HG03095 (cell line): ENCODE measurements around the gene TPPP.
"Not testable (repeated sequence)": the region's sequence is repeated elsewhere in the genome, so short reads cannot be mapped to it uniquely, and the experiment has no call there.

Source experiments
- ATAC-seq: cut with Tn5 transposase; IDR thresholded peaks from one replicate; pipeline ENCODE4 v1.9.1; 2021; ENCODE audit warnings: moderate library complexity; ENCODE audit not compliant: unreplicated experiment

The TPPP gene

DNA sequence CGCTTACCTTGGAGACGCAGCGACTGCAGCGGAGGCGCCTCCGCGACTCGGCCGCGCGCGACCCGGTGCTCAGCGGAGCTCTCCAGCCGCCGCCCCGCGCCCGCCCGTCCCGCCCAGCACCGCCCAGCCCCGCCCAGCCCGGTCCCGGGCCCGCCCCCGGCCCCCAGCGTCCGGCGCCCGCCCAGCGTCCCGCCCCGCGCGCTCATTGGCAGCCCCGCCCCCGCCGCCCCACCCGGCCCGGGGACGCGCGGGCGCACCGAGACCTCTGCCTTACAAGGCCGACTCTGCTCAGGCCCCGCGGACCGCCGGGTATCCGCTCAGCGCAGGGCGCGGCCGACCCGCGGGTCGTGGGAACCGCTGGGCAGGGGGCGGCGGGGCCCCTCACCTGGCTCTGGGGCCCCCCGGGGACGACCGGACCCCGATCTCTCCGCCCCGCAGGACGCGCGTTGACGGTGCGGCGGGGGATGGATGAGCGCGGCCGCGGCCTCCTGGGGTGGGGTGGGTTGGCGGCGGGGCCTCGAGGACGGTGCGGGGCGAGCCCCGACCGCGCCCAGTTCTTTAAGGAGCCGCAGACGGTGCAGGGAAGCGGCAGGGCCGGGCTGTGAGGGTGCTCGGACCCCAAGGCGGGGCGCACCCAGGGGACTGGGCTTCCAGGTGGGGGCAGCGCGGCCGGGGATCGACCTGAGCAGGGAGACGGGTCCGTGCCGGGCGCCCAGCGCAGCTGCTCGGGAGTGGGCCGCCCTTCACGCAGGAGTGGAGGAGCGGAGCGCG is at the start of gene TPPP:
TSS of gene TPPP (minus strand) at position 82 of the 771 bp plus-strand sequence. CDS start 15,292 bp downstream, outside the sequence.
- peak; percentile 74 for ATAC-seq

- ATAC-seq, result not testable (repeated sequence)
Observed at GRCh38 chr5:742276-742675, 49.1 kb upstream of the TPPP start.

- not testable (repeated sequence) for ATAC-seq
Observed at GRCh38 chr5:734145-734544, 41.0 kb upstream of the TPPP start.

- ATAC-seq, result not testable (repeated sequence)
Observed at GRCh38 chr5:732754-733454, 39.8 kb upstream of the TPPP start.

DNA sequence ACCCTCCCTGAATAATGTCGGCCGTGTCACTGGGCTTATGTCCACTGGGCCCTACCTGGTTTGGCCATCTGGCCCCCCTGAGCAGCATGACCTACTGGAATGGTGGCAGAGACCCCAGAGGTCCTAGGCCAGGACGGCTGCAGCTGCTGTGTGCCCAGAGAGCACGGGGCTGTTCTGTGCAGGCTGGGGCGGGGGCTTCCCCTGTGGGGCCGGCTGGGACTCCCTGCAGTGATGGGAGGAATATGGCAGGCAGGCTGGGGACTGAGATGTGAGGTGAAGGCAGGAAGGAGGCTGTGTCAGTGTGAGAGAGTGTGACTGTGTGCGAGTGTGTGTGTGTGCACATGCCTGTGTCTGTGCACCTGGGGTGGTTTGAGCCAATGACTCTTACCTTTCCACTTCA is 36.1 kb upstream of the TPPP start:
- ATAC-seq, result not testable (repeated sequence)

DNA sequence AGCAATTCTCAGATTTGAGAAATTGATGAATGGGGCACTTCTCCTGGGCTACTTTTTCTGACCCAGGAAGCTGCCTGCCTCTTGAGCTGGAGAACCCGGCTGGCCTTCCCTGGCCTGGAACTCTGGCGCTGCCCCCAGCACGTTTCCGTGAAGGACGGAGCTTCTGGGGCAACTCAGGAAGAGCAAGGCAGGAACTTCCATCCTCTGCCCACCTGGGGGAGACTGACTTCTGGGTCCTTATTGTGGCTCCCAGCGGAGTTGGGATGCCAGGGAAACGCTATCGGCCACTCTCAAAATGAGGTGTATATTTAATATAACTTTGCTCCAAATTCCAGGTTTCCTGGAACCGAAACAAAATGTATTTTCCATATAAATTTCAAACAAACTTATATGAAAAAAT is 33.9 kb upstream of the TPPP start:
- not testable (repeated sequence) for ATAC-seq

DNA sequence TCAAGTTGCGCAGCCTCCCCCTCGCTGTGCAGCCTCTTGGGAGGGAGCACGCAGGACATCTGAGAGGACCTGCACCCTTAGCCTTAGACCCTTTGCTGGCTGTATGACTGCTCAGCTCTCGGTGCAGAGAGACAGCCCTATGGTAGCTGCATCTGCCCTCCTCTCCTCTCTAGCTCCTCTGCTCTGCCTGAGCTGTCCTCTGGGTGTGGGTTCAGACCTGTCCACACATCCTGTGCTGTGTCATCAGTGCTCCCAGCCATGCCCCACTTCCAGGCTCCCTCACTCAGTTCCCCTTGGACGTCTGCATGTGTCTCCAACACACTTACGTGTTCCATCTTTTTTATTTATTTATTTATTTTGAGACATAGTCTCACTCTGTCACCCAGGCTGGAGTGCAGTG is 30.7 kb upstream of the TPPP start:
- not testable (repeated sequence) for ATAC-seq

- not testable (repeated sequence) for ATAC-seq
Observed at GRCh38 chr5:723309-723708, 30.2 kb upstream of the TPPP start.

- ATAC-seq, result not testable (repeated sequence)
Observed at GRCh38 chr5:719379-719778, 26.2 kb upstream of the TPPP start.

DNA sequence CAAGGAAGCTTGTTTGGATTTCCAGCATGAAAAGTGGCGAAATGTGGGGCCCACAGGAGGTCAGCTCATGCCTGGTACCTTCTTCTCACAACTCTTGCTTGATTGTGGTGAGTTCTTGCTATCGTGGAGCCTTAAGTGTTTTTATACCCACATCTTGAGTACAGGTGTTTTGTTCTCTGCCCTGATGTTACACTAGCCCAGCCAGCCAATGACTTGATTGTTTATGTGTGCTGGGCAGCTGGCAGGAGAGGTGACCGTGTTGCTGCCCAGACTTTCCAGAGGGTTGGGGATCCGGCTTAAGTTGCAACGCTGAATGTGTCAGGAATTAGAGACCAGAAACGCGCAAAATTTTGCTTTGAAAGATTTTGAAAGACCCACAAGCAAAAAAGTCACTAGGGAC is 24.0 kb upstream of the TPPP start:
- ATAC-seq, result no peak

DNA sequence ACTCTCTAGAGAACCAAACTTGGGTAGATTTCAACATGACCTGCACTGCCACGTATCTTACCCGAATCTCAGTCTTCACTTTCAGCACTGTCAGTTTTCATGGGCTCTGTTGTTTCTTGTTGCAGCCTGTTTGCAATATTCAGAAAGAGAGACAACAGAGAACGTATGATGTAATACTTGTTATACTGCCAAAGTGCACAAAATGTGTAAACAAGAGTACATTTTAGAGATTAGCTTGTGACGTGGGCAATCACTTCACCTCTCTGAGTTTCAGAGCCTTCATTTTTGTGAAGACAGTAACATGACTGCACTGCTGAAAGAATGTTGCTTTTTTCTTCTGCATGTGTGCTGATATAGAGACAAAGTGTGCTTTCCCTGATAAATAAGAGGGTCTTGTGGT is 23.6 kb upstream of the TPPP start:
- ATAC-seq, result not testable (repeated sequence)

DNA sequence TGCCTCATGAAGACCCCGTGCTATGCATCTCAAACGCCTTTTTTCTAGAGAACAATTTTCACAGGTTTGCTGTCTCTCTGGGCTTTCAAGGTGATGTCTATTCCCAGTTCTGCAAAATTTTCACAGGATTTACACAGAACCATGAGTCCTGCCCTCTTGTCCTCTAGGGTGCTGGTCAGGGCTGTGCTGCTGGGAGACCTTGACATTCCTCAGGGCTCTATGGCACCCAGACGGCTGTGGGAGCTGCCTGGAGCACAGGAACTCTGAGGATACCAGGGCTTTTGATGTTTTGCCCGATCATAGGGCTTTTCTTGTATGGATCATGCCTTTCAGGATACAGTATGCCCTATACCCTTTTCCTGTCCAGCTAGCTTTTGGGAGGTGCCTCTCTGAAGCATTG is 22.5 kb upstream of the TPPP start:
- ATAC-seq, result not testable (repeated sequence)

DNA sequence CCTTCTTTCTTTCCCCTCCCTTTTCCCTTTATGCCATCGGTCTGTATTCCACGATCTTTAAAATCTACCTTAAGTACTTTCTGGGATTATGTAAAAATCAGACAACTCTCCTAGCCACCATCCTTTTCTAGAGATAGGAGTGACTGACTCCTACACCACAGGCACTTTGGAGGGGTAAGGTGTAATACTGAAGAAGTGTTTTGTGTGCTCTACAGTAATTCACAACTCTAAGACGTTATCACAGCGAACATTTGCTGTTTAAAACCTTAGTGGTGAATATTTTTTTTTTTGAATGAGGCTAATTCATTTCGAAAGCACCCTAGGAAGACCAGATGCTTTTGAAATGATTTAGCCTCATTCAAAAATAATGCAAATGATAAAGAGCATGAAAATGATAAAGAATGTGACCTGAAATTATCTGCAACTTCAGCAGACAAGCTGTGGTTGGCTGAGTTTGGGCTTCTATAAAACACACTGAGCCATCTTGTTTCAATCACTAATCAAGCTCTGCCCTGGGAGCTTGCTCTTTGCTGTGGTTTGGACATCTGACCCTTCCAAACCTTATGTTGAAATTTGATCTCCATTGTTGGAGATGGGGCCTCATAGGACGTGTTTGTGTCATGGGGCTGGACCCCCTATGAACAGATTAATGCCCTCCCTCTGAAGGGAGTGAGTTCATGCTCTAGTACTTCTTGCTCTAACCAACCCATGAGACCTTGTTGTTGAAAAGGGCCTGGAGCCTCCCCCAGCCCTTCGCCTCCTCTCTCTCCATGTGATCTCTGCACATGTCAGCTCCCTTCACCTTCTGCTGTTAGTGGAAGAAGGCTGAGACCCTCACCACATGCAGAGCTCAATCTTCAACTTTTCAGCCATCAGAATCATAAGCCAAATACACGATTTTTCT is 21.3 kb upstream of the TPPP start:
- not testable (repeated sequence) for ATAC-seq

DNA sequence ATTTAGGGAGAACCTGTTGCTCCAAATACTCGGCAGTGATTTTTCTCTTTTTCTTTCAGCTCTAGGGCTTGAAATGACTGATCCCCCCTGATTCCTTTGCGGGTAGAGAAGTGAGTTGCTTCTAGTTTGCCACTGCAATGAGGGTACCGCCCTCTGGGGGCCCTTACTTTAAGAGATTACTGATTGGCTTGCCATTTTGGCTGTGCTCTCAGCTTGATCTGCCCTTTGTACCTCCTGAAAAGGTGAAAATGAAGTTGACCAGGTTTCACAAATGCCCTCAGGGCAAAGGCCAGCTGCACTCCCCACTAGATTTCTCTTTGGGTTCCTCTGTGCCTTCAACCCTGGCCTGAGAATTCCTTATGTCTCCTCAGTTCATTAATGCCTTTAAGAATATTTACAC is 20.5 kb upstream of the TPPP start:
- ATAC-seq, result not testable (repeated sequence)

DNA sequence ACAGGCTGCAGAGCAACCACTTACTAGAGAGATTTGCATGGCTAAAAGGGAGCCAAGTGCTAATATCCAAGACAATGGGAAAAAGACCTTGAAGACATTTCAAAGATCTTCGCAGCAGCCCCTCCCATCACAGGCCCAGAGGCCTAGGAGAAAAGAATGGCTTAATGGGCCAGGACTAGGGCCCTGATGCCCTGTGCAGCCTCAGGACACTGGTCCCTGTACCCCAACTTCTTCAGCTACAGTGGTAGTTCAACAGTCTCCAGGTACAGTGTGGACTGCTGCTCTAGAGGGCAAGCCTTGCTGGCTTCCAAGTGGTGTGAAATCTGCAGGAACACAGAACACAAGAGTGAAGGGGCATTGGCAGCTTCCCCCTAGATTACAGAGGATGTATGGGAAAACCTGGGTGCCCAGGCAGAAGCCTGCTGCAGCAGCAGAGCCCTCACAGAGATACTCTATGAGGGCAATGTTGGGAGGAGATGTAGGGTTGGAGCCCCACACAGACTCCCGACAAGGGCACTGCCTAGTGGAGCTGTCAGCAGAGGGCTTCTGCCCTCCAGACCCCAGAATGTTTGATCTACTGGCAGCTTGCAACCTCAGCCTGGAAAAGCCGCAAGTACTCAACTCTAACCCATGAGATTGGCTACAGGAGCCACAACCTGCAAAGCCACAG is 15.8 kb upstream of the TPPP start:
- not testable (repeated sequence) for ATAC-seq

DNA sequence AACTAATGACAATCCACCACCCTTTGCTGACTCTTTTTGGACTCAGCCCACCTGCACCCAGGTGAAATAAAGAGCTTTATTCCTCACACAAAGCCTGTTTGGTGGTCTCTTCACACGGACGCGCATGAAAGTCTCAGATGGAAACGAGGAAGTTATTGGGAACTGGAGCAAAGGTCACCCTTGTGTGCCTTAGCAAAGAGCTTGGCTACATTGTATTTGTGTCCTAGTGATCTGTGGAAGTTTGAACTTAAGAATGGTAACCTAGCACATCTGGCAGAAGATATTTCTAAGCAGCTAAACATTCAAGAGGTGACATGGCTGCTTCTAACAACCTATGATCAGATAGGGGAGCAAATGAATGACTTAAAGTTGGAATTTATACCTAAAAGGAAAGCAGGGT is 15.2 kb upstream of the TPPP start:
- ATAC-seq, result not testable (repeated sequence)

- ATAC-seq, result not testable (repeated sequence)
Observed at GRCh38 chr5:706127-706526, 13.0 kb upstream of the TPPP start.

- not testable (repeated sequence) for ATAC-seq
Observed at GRCh38 chr5:696753-697702, 3.9 kb upstream of the TPPP start.

- not testable (repeated sequence) for ATAC-seq
Observed at GRCh38 chr5:696191-696590, 3.0 kb upstream of the TPPP start.
